Peyer's patch (tissue), 4 donors: ENCODE data around the gene RNF130. TPM values are rescaled to one million over a fixed set of nuclear protein-coding genes. Genes with fewer than 3 reads are reported as not detected.

Experiments
- DNase-seq, 3 donors: peaks; one replicate each; pipeline ENCODE4 v3.0.0-alpha.2; 2017 to 2019
- H3K27ac ChIP-seq, 4 donors: fragments of 200-600 bp; sonication (generic); one replicate each; pipeline ENCODE4 v1.5.1; 2016 to 2019
- H3K27me3 ChIP-seq, 2 donors: fragments of 200-600 bp; sonication (generic); one replicate each; pipeline ENCODE4 v1.5.1; 2019
- H3K36me3 ChIP-seq, 3 donors: fragments of 200-600 bp; sonication (generic); one replicate each; pipeline ENCODE4 v1.5.1; 2016 to 2019
- H3K4me1 ChIP-seq, 4 donors: fragments of 200-600 bp; sonication (generic); one replicate each; pipeline ENCODE4 v1.5.1; 2016 to 2019
- H3K4me3 ChIP-seq, 4 donors: fragments of 200-600 bp; sonication (generic); 1 replicate in 3 of 4; 2 replicates in 1 of 4; pipeline ENCODE4 v1.5.1; 2016 to 2019; ENCODE audit warnings: mild to moderate bottlenecking in 1 of 4
- H3K9me3 ChIP-seq, 4 donors: fragments of 200-600 bp; sonication (generic); one replicate each; pipeline ENCODE4 v1.5.1; 2016 to 2019; ENCODE audit warnings: mild to moderate bottlenecking in 1 of 4
- CTCF ChIP-seq, 6 experiments: fragments of 450-650 bp in 4 of 6; fragments of 200-600 bp in 2 of 6; sonication (generic) in 1 of 6; IDR thresholded peaks; one replicate each; pipeline ENCODE4 v1.5.1; 2017 to 2019; ENCODE audit warnings: antibody characterized with exemption in 6 of 6, mild to moderate bottlenecking in 3 of 6, moderate library complexity in 1 of 6
- POLR2A ChIP-seq, 2 donors: fragments of 450-650 bp; IDR thresholded peaks; one replicate each; pipeline ENCODE4 v1.5.1; 2017; ENCODE audit warnings: antibody characterized with exemption in 2 of 2, mild to moderate bottlenecking in 2 of 2, moderate library complexity in 2 of 2
- total RNA-seq, 4 donors: library from RNA; depleted of rRNA; stranded (reverse); fragments of >200 nt; gene quantifications; one replicate each; pipeline ENCODE4 v1.1.0, GENCODE V29; 2016

Gene RNF130
- total RNA-seq, 4 donors from 2014 or later, result 29.7 to 54.5 (median 33.6) TPM

- Histone ChIP-seq H3K4me1 (peaks cover 0 to 7% (median 0%) of the 10 kb centered on the region in 4 donors), H3K36me3 (no peaks in the 10 kb centered on the region), H3K4me3 (no peak overlapping the region), H3K27me3 (no peaks in the 10 kb centered on the region), H3K9me3 (no peaks in the 10 kb centered on the region), H3K27ac (no peak overlapping the region)
- TF ChIP-seq CTCF (IDR thresholded peaks at IDR 0.05) (no peak), POLR2A (IDR thresholded peaks at IDR 0.05) (no peak)
- no peak for DNase-seq
These were observed 152.6 kb downstream of the RNF130 start for GRCh38 chr5:179918742-179919486.

DNA sequence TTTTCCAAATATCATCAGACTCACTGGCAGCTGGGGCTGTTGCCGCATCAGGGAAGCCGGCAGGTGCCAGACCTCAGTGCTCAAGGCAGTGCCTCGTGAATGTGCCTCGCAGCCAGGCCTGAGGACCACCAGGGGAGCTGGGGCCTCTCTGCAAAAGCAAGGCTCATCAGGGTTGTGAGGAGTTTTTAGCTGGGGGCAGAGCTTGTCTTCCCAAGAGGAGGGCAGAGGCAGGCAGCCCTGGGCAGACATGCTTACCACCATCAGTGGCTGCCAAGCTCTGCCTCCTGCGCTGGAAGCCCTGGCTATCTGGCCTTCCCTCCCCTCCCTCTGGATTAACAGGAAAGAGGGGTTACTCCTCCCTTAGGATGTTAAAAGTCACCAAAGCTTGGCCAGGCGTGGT lies 155.0 kb downstream of the RNF130 start:
- H3K4me1 ChIP-seq, result peaks cover 0 to 13% (median 0%) of the 10 kb centered on the region in 4 donors
- no peak overlapping the region for H3K27ac ChIP-seq
- H3K4me3 ChIP-seq, result no peak overlapping the region
- TF ChIP-seq POLR2A (IDR thresholded peaks at IDR 0.05) (no peak), CTCF (IDR thresholded peaks at IDR 0.05) (no peak)
- no peaks in the 10 kb centered on the region for H3K9me3 ChIP-seq
- no peaks in the 10 kb centered on the region for H3K27me3 ChIP-seq
- H3K36me3 ChIP-seq, result no peaks in the 10 kb centered on the region
- no peak for DNase-seq

- Histone ChIP-seq H3K36me3 (no peaks in the 10 kb centered on the region), H3K4me1 (peaks cover 0 to 13% (median 0%) of the 10 kb centered on the region in 4 donors), H3K27ac (no peak overlapping the region), H3K9me3 (no peaks in the 10 kb centered on the region), H3K4me3 (no peak overlapping the region), H3K27me3 (no peaks in the 10 kb centered on the region)
- no peak for TF ChIP-seq POLR2A (IDR thresholded peaks at IDR 0.05)
- no peak for TF ChIP-seq CTCF (IDR thresholded peaks at IDR 0.05)
- DNase-seq, result no peak
These were observed 156.1 kb downstream of the RNF130 start for GRCh38 chr5:179915406-179915935.

DNA sequence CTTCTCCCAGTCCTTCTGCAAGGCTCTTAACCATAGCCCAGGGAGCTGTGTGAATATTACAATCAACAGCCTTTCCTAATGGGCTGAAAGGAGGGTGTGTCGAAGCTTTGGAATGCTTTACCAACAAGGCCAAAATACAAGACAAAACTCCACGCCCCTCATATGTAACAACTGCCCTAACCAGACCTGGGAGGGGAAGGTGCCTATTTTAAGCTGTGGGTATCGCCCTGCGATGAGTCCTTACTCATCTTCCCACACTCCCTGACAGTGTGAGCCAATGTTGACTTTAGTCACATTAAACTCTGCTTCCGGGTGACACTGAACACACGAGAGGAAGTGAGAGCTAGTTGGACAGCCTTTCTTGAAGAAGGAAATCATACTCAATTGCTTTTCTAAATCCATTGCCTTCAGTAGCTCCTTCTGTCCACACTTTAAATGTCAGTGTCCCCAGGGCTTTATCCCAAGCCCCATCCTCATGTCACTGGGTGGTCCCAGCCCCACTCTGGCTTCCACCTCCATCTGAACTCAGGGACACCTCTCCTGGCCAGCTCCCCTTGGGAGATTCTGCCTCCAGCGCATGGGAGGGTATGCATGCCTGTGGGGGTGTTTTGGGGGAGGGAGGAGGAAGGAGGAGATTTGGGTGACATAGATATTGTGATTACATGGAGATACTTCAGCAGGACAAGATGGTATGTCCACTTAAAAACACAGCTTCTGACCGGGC lies 157.4 kb downstream of the RNF130 start:
- H3K4me1 ChIP-seq, result peaks cover 0 to 13% (median 0%) of the 10 kb centered on the region in 4 donors
- no peaks in the 10 kb centered on the region for H3K27me3 ChIP-seq
- TF ChIP-seq CTCF (IDR thresholded peaks at IDR 0.05), result no peak
- no peak for TF ChIP-seq POLR2A (IDR thresholded peaks at IDR 0.05)
- no peaks in the 10 kb centered on the region for H3K36me3 ChIP-seq
- no peaks in the 10 kb centered on the region for H3K9me3 ChIP-seq
- no peak for DNase-seq
- peak overlapping the region in 1 of 4 donors; percentile 28 for H3K27ac ChIP-seq
- no peak overlapping the region for H3K4me3 ChIP-seq

DNA sequence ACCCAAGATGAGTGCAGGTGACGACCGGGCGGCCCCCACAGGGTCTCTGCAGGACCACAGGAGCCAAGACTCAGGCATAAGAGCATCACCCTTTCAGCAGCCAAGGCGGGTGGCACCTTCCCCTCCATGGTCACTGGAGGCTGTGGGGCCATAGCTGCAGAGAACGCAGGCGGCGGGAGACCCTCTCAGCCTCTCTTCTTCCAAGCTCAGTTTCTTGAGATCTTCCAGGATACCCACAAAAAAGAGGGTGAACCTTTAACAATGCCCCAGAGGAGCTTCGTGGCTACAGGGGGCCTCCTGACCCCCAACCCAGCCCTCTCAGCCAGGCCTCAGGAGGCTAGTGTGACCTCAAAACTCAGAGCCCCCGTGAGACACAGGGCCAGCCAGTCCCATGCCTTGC lies 158.1 kb downstream of the RNF130 start:
- H3K9me3 ChIP-seq, result no peaks in the 10 kb centered on the region
- H3K27me3 ChIP-seq, result no peaks in the 10 kb centered on the region
- DNase-seq, result no peak
- TF ChIP-seq CTCF (IDR thresholded peaks at IDR 0.05) (no peak), POLR2A (IDR thresholded peaks at IDR 0.05) (no peak)
- no peaks in the 10 kb centered on the region for H3K36me3 ChIP-seq
- no peak overlapping the region for H3K27ac ChIP-seq
- peaks cover 0 to 15% (median 0%) of the 10 kb centered on the region in 4 donors for H3K4me1 ChIP-seq
- no peak overlapping the region for H3K4me3 ChIP-seq
